Retinal pigment epithelial cell (primary cell): Measurements from ENCODE around the gene CD81.

Experiments used
- DNase-seq: peaks from one replicate; pipeline ENCODE4 v3.0.0-alpha.2; 2010; ENCODE audit warnings: low read depth
- H3K4me3 ChIP-seq: 2 replicates; pipeline ENCODE4 v1.5.1; 2011; ENCODE audit warnings: mild to moderate bottlenecking, low read length, control low read depth, moderate library complexity
- CTCF ChIP-seq: conservative IDR thresholded peaks from 2 replicates; pipeline ENCODE4 v1.5.1; 2011; ENCODE audit warnings: low read depth, low read length, control low read depth, inconsistent platforms

The CD81 gene

GRCh38 chr11:2436521-2437031 is 59.5 kb downstream of the CD81 start:
- no peak for TF ChIP-seq CTCF
- no peak overlapping the region for H3K4me3 ChIP-seq
- no peak for DNase-seq

DNA sequence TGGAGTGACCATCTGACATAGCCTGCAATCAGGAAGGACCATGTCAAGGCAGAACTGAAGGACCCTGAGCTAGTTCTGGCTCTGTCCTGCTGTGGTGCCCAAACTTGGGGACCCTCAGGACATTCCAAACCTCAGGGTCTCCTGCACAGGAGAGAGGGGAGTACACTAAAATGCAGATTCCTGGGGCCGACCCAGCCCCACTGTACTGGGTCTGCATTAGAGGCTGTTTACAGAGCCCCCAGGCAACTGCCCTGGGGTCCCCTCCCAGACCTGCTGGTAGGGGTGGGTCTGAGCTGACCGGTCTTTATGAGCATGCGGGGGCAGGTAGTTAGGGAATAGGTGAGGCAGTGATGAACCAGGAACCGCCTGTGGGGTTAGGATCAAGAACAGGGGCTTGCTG is 60.4 kb downstream of the CD81 start:
- no peak for DNase-seq
- no peak for TF ChIP-seq CTCF
- no peak overlapping the region for H3K4me3 ChIP-seq

GRCh38 chr11:2439820-2440219 is 62.7 kb downstream of the CD81 start:
- no peak for TF ChIP-seq CTCF
- no peak for DNase-seq
- H3K4me3 ChIP-seq, result no peak overlapping the region

- TF ChIP-seq CTCF, result no peak
- DNase-seq, result no peak
These were observed 63.5 kb downstream of the CD81 start for GRCh38 chr11:2440646-2441045.

DNA sequence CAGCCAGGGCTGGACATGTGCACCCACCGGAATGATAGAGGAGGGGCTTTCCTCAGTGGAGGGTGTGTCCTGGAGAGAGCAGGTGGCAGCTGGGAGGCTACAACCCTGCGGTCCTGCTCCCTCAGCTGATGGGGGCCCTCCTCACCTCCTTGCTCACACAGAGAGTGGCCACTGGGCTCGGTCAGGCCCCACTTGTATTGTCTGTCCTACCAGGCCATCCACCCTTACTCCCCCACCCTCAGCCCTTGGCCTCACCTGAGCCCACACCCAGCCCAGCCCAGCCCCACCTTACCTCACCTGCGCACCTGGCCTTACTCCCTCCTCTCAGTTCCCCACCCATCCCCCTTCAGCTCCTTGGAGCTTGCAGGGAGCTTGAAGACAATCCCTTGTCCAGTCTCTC is 64.1 kb downstream of the CD81 start:
- no peak for DNase-seq
- no peak for TF ChIP-seq CTCF

More at GRCh38 chr11:2440646-2441045, 63.5 kb downstream of the CD81 start:
- H3K4me3 ChIP-seq, result no peak overlapping the region

DNA sequence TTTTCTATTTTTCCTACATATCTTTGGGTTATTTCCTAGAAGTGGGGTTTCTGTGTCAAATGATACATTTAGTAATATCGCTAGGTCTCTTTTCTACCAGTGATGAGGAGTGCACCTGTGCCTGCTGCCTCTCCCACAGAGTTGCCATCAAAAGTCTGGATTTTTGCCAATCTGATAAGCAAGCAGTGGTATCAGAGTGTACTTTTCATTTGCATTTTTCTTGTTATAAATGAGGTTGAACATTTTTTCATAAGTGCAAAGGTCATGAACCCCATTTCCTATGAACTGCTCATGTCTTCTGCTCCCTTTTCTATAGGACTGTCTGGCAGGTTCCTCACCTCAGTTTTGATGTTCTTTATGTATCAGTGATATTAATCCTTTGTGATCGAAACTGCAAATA is 65.5 kb downstream of the CD81 start:
- DNase-seq, result no peak
- TF ChIP-seq CTCF, result no peak
- H3K4me3 ChIP-seq, result no peak overlapping the region

More for the DNA sequence above, 64.1 kb downstream of the CD81 start:
- H3K4me3 ChIP-seq, result no peak overlapping the region

DNA sequence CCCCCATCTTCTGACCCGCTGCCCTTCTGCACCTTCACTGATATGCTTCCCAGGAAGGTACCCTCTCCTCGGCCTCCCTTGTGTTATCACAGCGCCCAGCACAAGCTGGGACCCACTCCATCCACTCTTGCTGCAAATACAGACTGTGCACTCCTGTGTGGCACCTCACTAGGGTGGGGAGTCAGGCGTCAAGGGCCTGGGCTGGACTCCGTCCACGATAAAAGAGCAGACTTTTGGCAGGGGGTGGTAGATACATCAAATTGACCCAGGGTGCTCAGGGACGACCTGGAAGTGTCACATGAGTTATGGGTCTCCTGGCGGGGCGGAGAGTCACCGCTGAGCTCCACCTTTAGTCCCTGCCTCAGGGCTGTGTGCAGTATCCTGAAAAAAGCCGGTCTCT is 66.3 kb downstream of the CD81 start:
- TF ChIP-seq CTCF, result no peak
- DNase-seq, result no peak
- no peak overlapping the region for H3K4me3 ChIP-seq
